ENCODE measurements around the gene SDF4. TPM values are rescaled to one million over a fixed set of nuclear protein-coding genes. Genes with fewer than 3 reads are reported as not detected.

Gene SDF4
- polyA plus RNA-seq, 3 donors from 2014 or later = 157 to 240 (median 194) TPM

DNA sequence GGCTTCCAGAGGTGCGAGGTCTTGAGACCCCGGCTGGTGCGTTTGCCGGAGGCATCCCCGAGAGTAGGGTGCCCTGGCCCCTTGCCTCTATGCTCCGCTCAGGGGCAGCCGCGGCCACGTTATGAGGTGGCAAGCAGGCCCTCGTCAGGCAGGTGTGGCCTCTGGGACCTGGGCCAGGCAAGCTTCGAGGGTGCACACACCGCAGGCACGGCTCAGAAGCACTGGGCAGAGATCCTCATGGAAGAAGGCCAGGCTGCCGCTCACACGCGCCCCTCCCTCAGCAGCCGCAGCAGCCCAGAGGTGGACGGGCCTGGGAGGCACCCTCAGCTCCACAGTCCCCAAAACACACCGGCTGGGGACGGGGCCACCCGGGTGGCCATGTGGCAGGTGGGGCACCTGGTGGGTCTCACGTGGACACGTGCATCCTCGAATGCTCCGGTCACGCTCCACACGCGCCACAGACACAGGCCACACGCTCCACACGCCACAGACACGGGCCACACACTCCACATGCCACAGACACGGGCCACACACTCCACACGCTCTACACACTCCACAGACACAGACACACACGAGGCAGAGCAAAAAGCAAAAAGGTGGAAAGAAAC lies 6.5 kb downstream of the SDF4 start:
- no peak for DNase-seq
- Mint-ChIP-seq H3K27ac (peak overlapping the region in 4 of 6 donors; percentile 1 to 87 (median 51)), H3K36me3 (peaks cover 15 to 22% (median 21%) of the 10 kb centered on the region in 3 donors), H3K4me1 (peaks cover 54 to 65% of the 10 kb centered on the region in 2 donors), H3K27me3 (ENCODE audit: low read depth in 3 of 3) (peaks cover 4 to 19% (median 5%) of the 10 kb centered on the region in 3 donors), H3K9me3 (no peaks in the 10 kb centered on the region), H3K4me3 (peak overlapping the region in 1 of 5 donors; percentile 60)

GRCh38 chr1:1223891-1224290 lies 7.9 kb downstream of the SDF4 start:
- Mint-ChIP-seq H3K4me3 (peak overlapping the region in 1 of 5 donors; percentile 24), H3K4me1 (peaks cover 51 to 52% of the 10 kb centered on the region in 2 donors), H3K27ac (peak overlapping the region in 1 of 6 donors; percentile 16), H3K27me3 (ENCODE audit: low read depth in 3 of 3) (peaks cover 4 to 19% (median 5%) of the 10 kb centered on the region in 3 donors), H3K36me3 (peaks cover 15 to 22% (median 18%) of the 10 kb centered on the region in 3 donors), H3K9me3 (no peaks in the 10 kb centered on the region)
- no peak for DNase-seq

- peaks cover 49 to 51% of the 10 kb centered on the region in 2 donors for H3K4me1 Mint-ChIP-seq
- no peak for DNase-seq
- H3K27me3 Mint-ChIP-seq (ENCODE audit: low read depth in 3 of 3) = peaks cover 4 to 18% (median 5%) of the 10 kb centered on the region in 3 donors
- H3K36me3 Mint-ChIP-seq = peaks cover 15 to 22% (median 18%) of the 10 kb centered on the region in 3 donors
- no peaks in the 10 kb centered on the region for H3K9me3 Mint-ChIP-seq
- H3K27ac Mint-ChIP-seq = peak overlapping the region; percentile 93 to 97 (median 94)
- H3K4me3 Mint-ChIP-seq = peak overlapping the region in 4 of 5 donors; percentile 68 to 79 (median 76)
Measured at GRCh38 chr1:1223321-1223720, 8.5 kb downstream of the SDF4 start.

DNA sequence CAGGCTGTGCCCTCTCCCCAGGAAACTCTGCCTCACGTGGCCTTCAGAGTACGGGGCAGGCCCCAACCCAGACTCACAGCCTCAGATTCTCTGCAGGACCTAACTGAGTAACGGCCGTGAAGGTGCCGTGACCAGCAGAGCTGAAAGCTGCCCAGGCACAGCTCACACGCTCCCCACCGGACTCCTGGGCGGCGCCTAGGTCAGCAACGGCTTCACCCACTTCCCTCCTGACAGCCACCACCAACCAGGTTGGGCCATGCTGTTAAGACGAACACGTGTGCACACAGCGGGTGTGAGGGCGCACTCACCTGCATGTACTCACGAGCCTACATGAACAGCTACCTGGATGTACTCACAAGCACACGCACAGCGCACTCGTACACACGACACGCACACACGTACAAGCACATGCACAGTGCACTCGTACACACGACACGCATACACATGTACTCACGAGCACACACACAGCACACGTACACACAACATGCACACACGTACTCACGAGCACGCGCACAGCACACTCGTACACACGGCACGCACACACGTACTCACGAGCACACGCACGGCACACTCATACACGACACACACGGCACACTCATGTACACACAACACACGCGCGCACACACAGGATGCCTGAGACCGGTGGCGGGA lies 9.1 kb downstream of the SDF4 start:
- Mint-ChIP-seq H3K27ac (peak overlapping the region; percentile 93 to 97 (median 94)), H3K4me3 (peak overlapping the region; percentile 68 to 83 (median 78)), H3K9me3 (no peaks in the 10 kb centered on the region), H3K4me1 (peaks cover 49 to 55% of the 10 kb centered on the region in 2 donors), H3K27me3 (ENCODE audit: low read depth in 3 of 3) (peaks cover 4 to 22% (median 5%) of the 10 kb centered on the region in 3 donors), H3K36me3 (peaks cover 15 to 26% (median 18%) of the 10 kb centered on the region in 3 donors)
- DNase-seq = peak in 2 of 3 donors; percentile 40

DNA sequence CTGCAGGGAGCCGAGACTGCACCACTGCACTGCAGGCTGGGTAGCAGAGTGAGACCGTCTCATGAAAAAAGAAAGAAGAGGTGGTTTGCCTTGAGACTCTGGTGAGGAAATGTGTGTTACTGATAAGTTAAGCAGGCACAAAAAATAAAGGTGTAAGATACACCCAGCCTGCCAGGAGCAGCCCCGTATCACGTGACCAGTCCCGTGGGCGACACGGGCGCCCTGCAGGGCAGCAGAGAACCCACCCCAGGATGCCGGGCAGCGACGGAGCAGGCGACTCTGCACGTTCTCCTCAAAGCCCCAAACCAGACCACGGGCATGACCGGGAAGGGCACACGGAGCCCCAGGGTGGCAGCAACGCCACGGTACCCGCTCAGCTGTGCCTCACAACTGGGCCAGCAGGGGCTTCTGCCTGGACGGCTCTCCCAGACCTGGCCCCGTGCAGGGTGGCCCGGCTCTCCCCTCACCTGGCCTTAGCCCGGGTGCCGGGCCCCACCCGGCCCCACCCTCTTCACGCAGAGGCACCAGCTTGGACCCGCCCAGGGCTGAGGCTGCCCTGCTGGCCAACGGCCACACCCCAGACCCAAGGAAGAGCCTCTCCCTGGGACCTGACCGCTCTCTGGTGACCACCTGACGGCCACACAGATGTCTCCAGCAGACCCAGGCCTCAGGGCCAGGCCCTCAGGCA lies 9.8 kb downstream of the SDF4 start:
- H3K27me3 Mint-ChIP-seq (ENCODE audit: low read depth in 3 of 3) = peaks cover 6 to 28% (median 6%) of the 10 kb centered on the region in 3 donors
- H3K4me3 Mint-ChIP-seq = peak overlapping the region; percentile 78 to 83 (median 81)
- peak; percentile 80 to 84 (median 82) for DNase-seq
- peaks cover 15 to 26% (median 18%) of the 10 kb centered on the region in 3 donors for H3K36me3 Mint-ChIP-seq
- H3K4me1 Mint-ChIP-seq = peaks cover 49 to 59% of the 10 kb centered on the region in 2 donors
- H3K27ac Mint-ChIP-seq = peak overlapping the region; percentile 93 to 97 (median 94)
- H3K9me3 Mint-ChIP-seq = no peaks in the 10 kb centered on the region

GRCh38 chr1:1220197-1220596 lies 11.6 kb downstream of the SDF4 start:
- Mint-ChIP-seq H3K4me1 (peaks cover 51 to 67% of the 10 kb centered on the region in 2 donors), H3K4me3 (peak overlapping the region; percentile 5 to 53 (median 21))

DNA sequence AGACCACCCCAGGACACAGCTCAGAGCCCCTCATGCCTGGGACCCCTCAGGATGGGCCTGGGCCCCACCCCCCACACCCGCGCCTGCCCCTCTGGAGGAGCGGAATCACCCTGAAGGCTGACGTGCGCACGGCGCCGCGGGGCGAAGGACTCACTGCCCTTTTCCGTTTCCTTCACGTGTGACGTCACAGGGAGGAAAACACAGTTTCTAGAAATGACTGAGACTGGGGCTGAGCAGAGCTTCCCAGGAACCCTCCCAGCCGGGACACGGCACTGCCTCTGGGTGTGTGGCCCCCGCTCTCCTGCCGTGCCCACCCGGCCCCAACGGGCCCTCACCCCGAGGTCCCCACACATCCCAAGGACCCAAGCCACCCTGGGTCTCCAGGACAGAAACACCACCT lies 12.5 kb downstream of the SDF4 start:
- H3K27me3 Mint-ChIP-seq (ENCODE audit: low read depth in 3 of 3) = peaks cover 14 to 36% (median 17%) of the 10 kb centered on the region in 3 donors
- DNase-seq = no peak
- H3K9me3 Mint-ChIP-seq = no peaks in the 10 kb centered on the region
- H3K4me1 Mint-ChIP-seq = peaks cover 53 to 76% of the 10 kb centered on the region in 2 donors
- peaks cover 7 to 22% (median 16%) of the 10 kb centered on the region in 3 donors for H3K36me3 Mint-ChIP-seq
- H3K27ac Mint-ChIP-seq = peak overlapping the region in 4 of 6 donors; percentile 62 to 87 (median 76)
- H3K4me3 Mint-ChIP-seq = no peak overlapping the region

More at GRCh38 chr1:1220197-1220596, 11.6 kb downstream of the SDF4 start:
- peaks cover 11 to 34% (median 14%) of the 10 kb centered on the region in 3 donors for H3K27me3 Mint-ChIP-seq (ENCODE audit: low read depth in 3 of 3)
- H3K9me3 Mint-ChIP-seq = no peaks in the 10 kb centered on the region
- DNase-seq = no peak
- peak overlapping the region; percentile 84 to 97 (median 94) for H3K27ac Mint-ChIP-seq
- peaks cover 10 to 26% (median 20%) of the 10 kb centered on the region in 3 donors for H3K36me3 Mint-ChIP-seq

DNA sequence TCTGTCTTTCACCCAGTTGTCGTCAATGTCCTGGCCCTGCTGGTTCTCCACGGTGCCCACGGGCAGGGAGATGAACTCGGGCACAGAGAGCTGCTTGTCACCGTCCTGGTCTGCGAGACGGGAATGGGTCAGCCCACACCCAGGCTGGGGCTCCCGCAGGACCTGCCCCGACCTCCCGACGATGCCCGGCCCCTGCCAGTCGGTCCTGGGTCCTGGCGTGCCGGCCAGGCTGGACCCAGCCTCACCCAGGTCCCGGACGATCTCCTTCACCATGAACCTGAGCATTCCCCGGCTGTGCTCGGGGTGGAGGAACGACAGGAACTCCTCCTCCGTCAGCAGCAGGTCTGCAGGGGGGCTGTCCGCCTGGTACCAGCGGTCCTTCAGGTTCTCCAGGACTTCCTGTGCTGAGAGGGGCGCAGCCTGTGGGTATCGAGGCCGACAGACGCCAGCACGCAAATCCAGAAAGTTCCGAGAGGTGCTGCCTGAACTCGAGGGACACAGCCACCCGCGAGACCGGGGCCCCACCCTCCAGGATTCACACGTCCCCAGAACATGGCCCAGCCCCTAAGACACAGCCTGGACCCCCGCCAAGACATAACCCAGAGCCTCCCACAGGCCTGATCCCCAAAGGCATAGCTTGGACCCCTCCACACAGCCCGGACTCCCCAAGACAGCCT lies 13.1 kb downstream of the SDF4 start:
- H3K36me3 Mint-ChIP-seq = peaks cover 7 to 22% (median 16%) of the 10 kb centered on the region in 3 donors
- H3K9me3 Mint-ChIP-seq = no peaks in the 10 kb centered on the region
- peaks cover 57 to 77% of the 10 kb centered on the region in 2 donors for H3K4me1 Mint-ChIP-seq
- H3K27me3 Mint-ChIP-seq (ENCODE audit: low read depth in 3 of 3) = peaks cover 14 to 41% (median 17%) of the 10 kb centered on the region in 3 donors
- peak overlapping the region in 5 of 6 donors; percentile 48 to 96 (median 78) for H3K27ac Mint-ChIP-seq
- H3K4me3 Mint-ChIP-seq = no peak overlapping the region
- DNase-seq = no peak

DNA sequence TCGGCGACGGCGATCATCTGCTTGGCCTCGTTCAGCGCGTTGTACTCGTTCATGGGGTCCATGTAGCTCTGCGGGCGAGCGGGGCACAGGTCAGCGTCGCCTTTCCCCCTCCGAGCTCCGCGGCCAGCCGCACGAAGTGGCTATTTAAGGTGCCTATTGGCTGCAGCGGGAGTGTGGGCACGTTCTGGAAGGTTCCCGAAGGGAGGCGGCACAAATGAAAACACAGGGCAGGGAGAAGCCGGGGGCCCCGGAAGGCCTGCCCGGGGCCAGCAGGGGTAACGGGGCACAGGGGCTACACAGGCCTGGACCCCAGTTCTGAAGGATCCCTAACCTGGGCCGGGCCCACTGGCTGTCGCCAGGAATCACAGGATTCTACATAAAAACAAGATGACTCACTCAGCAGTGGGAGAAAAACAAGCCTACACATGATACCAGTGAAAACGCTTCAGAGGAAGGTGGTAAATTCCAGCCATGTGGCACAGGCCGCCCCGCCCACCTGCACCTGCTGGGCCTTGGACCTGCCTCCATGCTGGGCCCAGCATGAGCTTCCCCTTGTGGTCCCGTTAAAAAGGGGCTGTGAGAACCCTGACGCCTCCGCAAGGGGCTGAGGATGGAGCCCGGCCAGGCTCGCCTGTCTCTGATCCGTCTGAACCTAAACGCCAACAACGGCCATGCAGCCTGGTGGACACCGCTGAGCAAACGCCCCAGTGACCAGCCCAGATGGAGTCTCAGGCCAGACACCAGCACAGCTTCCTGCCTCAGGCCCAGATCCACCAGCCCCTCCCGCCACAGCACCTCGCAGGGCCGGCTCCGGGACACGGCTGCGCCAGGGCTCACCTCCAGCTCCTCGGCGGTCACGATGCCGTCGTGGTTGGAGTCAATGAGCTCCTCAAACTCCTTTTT lies 13.9 kb downstream of the SDF4 start:
- Mint-ChIP-seq H3K9me3 (no peaks in the 10 kb centered on the region), H3K27me3 (ENCODE audit: low read depth in 3 of 3) (peaks cover 20 to 45% (median 22%) of the 10 kb centered on the region in 3 donors), H3K4me3 (peak overlapping the region in 3 of 5 donors; percentile 14 to 53 (median 24)), H3K4me1 (peaks cover 51 to 72% of the 10 kb centered on the region in 2 donors), H3K36me3 (peaks cover 3 to 17% (median 12%) of the 10 kb centered on the region in 3 donors), H3K27ac (peak overlapping the region; percentile 31 to 96 (median 76))
- DNase-seq = no peak

DNA sequence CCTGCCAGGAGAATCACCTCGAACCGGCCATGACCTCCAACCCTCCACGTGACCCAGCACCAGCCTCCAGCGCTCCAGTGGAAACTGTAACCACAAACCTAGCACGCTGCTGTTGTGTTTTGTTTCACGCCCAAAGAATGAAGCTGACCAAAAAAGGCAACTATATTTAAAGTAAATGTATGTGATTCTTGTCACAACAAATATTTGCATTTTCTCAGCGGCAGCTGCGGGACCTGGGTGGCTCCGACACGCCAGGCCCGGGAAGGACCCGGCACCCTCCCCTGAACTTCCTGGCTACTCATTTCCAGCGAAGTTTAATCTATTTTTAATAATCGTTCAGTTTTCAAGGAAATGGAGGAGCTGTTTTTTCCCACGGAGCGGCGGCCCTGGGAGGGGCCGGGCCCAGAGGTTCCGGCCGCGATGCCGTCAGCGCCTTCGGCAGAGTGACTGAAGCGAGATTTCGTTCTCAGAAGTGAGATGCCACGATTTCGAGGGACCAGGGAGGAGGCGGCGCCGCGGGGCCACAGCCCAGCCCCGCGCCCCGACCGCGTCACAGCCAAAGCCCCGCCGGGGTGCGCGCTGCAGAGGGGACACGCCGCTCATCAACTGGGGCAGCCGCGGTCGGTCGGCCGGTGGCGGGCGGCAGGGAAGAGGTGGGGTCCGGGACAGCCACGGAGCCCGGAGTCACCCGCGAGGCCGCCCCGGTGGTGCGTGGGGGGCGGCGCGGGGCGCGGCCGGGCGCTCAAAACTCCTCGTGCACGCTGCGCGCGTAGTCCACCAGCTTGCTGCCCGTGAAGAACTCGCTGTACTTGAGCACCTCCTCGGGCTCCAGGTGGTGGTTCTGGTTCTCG lies 14.8 kb downstream of the SDF4 start:
- Mint-ChIP-seq H3K27ac (peak overlapping the region; percentile 96 to 99 (median 98)), H3K4me1 (peaks cover 42 to 68% of the 10 kb centered on the region in 2 donors), H3K4me3 (peak overlapping the region; percentile 75 to 83 (median 76)), H3K36me3 (peaks cover 0 to 14% (median 10%) of the 10 kb centered on the region in 3 donors), H3K9me3 (no peaks in the 10 kb centered on the region), H3K27me3 (ENCODE audit: low read depth in 3 of 3) (peaks cover 25 to 46% (median 25%) of the 10 kb centered on the region in 3 donors)
- DNase-seq = peak; percentile 56 to 79 (median 72)

DNA sequence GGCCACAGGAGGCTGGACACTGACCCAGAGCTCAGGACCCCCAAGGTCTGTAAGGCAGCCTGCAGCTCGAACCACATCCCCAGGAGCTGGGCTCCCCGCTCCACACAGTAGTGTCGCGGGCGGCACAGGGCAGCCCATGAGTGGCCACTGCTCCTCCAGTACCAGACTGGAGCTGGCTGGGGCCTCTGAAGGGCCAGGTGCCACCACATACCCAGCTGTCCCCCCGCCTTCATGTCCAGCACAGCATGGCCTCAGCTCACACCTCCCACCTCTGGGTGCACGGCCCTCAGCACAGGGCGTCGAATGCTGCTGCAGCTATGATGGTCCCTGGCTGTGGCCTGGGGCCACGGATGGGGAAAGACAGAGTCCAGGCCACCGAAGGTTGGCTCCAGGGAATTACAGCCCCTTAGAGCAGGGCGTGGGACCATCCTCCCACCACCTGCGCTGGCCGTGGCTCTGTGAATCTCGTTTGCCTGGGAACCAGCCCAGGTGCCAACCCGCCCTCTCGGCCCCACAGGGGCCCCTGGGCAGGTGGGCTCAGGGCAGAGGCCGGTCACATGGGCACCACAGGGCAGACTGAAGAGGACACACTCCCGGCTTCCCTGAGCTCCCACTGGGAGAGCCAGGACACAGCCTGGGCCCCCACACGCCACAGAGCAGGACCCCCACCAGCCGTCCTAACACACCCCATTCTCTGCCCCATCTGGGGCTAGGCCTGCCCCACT lies 15.8 kb downstream of the SDF4 start:
- Mint-ChIP-seq H3K36me3 (peaks cover 0 to 10% (median 7%) of the 10 kb centered on the region in 3 donors), H3K27ac (peak overlapping the region; percentile 96 to 99 (median 98)), H3K4me1 (peaks cover 35 to 61% of the 10 kb centered on the region in 2 donors), H3K27me3 (ENCODE audit: low read depth in 3 of 3) (peaks cover 22 to 42% (median 24%) of the 10 kb centered on the region in 3 donors), H3K4me3 (peak overlapping the region; percentile 62 to 83 (median 75)), H3K9me3 (no peaks in the 10 kb centered on the region)
- no peak for DNase-seq
